Nephron (organoid): ENCODE data around the gene PCGF2.

ENCODE experiments used
- H3K27ac Mint-ChIP-seq, 3 experiments: 2 replicates each; pipeline ENCODE4 v1.8.0; 2020; ENCODE audit warnings: mixed read lengths in 3 of 3, mild to moderate bottlenecking in 2 of 3, moderate library complexity in 1 of 3
- H3K27me3 Mint-ChIP-seq: 2 replicates; pipeline ENCODE4 v1.8.0; 2021; ENCODE audit warnings: low read depth, mild to moderate bottlenecking, moderate library complexity, mixed read lengths
- H3K36me3 Mint-ChIP-seq: 2 replicates; pipeline ENCODE4 v1.8.0; 2020; ENCODE audit warnings: low read depth, mixed read lengths
- H3K4me1 Mint-ChIP-seq: 2 replicates; pipeline ENCODE4 v1.8.0; 2020; ENCODE audit warnings: mixed read lengths
- H3K4me3 Mint-ChIP-seq, 3 experiments: 2 replicates each; pipeline ENCODE4 v1.8.0; 2020; ENCODE audit warnings: mild to moderate bottlenecking in 3 of 3, mixed read lengths in 3 of 3, moderate library complexity in 2 of 3
- H3K9me3 Mint-ChIP-seq: 2 replicates; pipeline ENCODE4 v1.8.0; 2020; ENCODE audit warnings: mixed read lengths
- TF ChIP-seq, protein P1 (sequence below), 3 experiments: fragments of 200-600 bp; sonication (generic); IDR thresholded peaks; one replicate each; pipeline ENCODE4 v1.5.0; 2021; ENCODE audit warnings: antibody characterized with exemption in 3 of 3; ENCODE audit not compliant: unreplicated experiment in 3 of 3

PCGF2 gene

DNA sequence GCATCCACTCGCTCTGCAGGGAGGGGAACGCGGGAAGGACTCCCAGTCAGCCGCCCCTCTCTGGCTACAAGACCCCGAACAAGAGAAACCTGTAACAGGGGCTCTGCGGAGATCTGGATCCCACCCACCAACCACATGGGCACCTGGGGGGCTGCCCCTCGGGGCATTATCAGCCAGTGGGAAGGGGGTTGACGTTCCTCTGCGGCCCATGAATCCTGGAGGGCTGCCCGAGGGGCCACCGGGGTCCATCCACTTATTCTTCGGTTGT lies 1.8 kb upstream of the PCGF2 start:
- H3K9me3 Mint-ChIP-seq: no peaks in the 10 kb centered on the region
- H3K4me1 Mint-ChIP-seq: peaks cover 33% of the 10 kb centered on the region
- peaks cover 15% of the 10 kb centered on the region for H3K36me3 Mint-ChIP-seq
- TF ChIP-seq, protein P1, sequence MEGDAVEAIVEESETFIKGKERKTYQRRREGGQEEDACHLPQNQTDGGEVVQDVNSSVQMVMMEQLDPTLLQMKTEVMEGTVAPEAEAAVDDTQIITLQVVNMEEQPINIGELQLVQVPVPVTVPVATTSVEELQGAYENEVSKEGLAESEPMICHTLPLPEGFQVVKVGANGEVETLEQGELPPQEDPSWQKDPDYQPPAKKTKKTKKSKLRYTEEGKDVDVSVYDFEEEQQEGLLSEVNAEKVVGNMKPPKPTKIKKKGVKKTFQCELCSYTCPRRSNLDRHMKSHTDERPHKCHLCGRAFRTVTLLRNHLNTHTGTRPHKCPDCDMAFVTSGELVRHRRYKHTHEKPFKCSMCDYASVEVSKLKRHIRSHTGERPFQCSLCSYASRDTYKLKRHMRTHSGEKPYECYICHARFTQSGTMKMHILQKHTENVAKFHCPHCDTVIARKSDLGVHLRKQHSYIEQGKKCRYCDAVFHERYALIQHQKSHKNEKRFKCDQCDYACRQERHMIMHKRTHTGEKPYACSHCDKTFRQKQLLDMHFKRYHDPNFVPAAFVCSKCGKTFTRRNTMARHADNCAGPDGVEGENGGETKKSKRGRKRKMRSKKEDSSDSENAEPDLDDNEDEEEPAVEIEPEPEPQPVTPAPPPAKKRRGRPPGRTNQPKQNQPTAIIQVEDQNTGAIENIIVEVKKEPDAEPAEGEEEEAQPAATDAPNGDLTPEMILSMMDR (IDR thresholded peaks at IDR 0.05; ENCODE audit: unreplicated experiment in 3 of 3): no peak
- no peaks in the 10 kb centered on the region for H3K27me3 Mint-ChIP-seq
- H3K4me3 Mint-ChIP-seq: peak overlapping the region; percentile 93 to 95 (median 93)
- peak overlapping the region; percentile 36 to 80 (median 55) for H3K27ac Mint-ChIP-seq

DNA sequence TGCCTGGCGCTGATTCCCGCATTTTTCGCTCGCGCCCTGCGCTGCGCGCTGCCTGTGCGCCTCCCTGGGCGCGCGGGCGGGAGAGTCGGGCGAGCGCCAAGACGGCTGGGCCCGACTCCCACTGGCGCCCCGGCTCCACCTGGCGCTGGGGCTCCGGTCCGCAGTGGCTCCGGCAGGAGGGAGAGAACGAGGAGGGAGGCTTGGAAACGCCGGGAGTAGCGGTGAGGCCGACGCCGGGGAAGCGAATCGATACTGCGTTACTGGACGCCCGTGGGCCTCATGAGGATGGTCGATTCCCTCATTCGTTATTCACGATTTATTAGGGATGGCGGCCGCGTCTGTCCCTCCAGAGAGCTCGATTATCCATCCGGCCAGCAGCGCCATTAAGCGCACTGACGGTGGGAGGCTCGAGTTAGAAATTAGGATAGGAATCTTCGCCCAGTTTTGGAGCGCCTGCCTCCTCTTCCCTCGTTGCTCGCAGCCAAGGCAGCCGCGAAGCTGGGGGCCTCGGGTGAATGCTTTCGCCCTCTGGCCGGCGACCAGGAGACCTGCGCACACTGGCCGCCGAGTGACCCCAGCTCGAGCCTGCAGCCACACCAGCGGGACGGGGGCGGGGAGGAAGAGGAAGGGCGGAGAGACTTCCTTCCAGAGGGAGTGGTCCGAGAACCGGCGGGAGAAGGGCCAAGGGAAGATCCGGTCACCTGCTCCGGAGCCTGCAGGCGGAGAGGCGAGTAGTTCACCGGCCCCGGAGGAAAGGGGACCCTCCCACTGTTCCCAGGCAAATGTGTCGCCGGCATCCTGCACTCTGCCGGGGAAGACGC lies 1.3 kb upstream of the PCGF2 start:
- H3K27ac Mint-ChIP-seq: peak overlapping the region; percentile 36 to 80 (median 55)
- TF ChIP-seq, protein P1 (IDR thresholded peaks at IDR 0.05; ENCODE audit: unreplicated experiment in 3 of 3): no peak
- peaks cover 38% of the 10 kb centered on the region for H3K4me1 Mint-ChIP-seq
- peaks cover 11% of the 10 kb centered on the region for H3K36me3 Mint-ChIP-seq
- no peaks in the 10 kb centered on the region for H3K27me3 Mint-ChIP-seq
- H3K4me3 Mint-ChIP-seq: peak overlapping the region; percentile 93 to 95 (median 93)
- no peaks in the 10 kb centered on the region for H3K9me3 Mint-ChIP-seq

GRCh38 chr17:38748892-38749222 lies 721 bp upstream of the PCGF2 start:
- Mint-ChIP-seq H3K27ac (no peak overlapping the region), H3K4me1 (peaks cover 42% of the 10 kb centered on the region), H3K27me3 (no peaks in the 10 kb centered on the region), H3K9me3 (no peaks in the 10 kb centered on the region), H3K4me3 (peak overlapping the region; percentile 81 to 93 (median 93)), H3K36me3 (peaks cover 10% of the 10 kb centered on the region)
- TF ChIP-seq, protein P1 (IDR thresholded peaks at IDR 0.05; ENCODE audit: unreplicated experiment in 3 of 3): no peak

- peaks cover 5% of the 10 kb centered on the region for H3K36me3 Mint-ChIP-seq
- peak overlapping the region; percentile 26 to 94 (median 80) for H3K27ac Mint-ChIP-seq
- TF ChIP-seq, protein P1 (IDR thresholded peaks at IDR 0.05; ENCODE audit: unreplicated experiment in 3 of 3): peak in 1 of 3 experiments; percentile 13
- no peaks in the 10 kb centered on the region for H3K27me3 Mint-ChIP-seq
- peak overlapping the region; percentile 92 to 93 (median 93) for H3K4me3 Mint-ChIP-seq
- peaks cover 49% of the 10 kb centered on the region for H3K4me1 Mint-ChIP-seq
- H3K9me3 Mint-ChIP-seq: no peaks in the 10 kb centered on the region
These were observed 530 bp downstream of the PCGF2 start for GRCh38 chr17:38747463-38748148.

DNA sequence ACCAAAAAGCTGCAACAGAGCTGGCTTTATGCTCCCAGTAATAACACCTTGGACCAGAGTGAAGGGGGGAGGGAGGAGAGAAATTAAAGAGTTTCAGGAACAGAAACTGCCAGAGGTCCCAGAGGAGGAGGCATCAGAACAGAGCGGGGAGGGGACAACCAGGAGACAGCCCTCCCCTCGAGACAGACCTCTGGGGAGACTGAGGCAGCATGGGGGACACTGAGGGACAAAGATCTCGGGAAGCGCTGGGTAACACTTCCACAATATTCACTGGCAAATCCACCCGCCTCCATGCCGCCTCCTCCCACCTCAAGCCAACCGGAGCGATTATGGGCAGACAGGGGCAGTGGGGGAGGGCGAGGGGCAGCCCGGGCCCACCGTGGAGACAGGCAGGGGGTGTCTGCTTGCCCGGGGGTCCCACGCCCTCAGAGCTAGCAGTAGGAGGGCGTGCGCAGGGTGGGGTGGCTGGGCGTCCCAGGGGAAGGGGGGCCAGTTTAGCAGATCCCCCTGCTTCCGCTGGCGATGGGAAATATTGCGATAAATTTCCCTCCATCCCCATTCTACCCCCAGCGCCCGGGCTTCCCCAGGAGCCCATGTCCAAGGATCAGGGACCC lies 1.2 kb downstream of the PCGF2 start:
- H3K4me3 Mint-ChIP-seq: peak overlapping the region; percentile 85 to 93 (median 93)
- peaks cover 52% of the 10 kb centered on the region for H3K4me1 Mint-ChIP-seq
- no peaks in the 10 kb centered on the region for H3K27me3 Mint-ChIP-seq
- no peaks in the 10 kb centered on the region for H3K9me3 Mint-ChIP-seq
- H3K36me3 Mint-ChIP-seq: peaks cover 4% of the 10 kb centered on the region
- TF ChIP-seq, protein P1 (IDR thresholded peaks at IDR 0.05; ENCODE audit: unreplicated experiment in 3 of 3): no peak
- peak overlapping the region; percentile 81 to 93 (median 87) for H3K27ac Mint-ChIP-seq
